Measurements from ENCODE around the gene PSMB1.

PSMB1 gene

DNA sequence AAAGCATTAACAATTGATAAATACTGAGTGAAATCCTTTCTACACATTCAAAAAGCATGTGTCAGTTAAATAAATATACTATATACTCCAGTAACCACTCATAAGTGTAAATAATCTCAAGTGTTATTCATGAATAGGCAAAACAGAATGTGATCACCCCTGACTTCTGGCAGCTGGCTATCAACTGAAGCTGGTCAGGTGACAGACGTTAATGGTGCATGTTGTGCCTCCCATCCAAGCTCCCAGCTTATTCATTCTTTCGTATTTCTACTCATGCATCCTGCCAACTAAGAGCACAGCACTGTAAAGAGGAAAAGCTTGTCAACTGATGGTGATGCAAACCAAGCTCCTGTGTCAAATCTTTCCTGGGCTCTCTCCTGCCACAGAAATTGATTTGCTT, 7.7 kb downstream of the PSMB1 start:
- H3K4me3 ChIP-seq (ENCODE audit: low read depth, low read length): no peak overlapping the region
- DNase-seq (ENCODE audit: low read depth, low spot score): no peak
- ChIA-PET CTCF (interaction anchor here (1.7 to 1.8 kb wide), 2 partner anchors 12 to 755 kb away, joined by 4 to 5 read pairs; no protein-coding TSS in a partner anchor), POLR2A (interaction anchor here (1.2 kb wide), 1 partner anchor 9 kb away, joined by 4 read pairs; the partner anchor contains the start of gene TBP)
- TF ChIP-seq, protein P1, sequence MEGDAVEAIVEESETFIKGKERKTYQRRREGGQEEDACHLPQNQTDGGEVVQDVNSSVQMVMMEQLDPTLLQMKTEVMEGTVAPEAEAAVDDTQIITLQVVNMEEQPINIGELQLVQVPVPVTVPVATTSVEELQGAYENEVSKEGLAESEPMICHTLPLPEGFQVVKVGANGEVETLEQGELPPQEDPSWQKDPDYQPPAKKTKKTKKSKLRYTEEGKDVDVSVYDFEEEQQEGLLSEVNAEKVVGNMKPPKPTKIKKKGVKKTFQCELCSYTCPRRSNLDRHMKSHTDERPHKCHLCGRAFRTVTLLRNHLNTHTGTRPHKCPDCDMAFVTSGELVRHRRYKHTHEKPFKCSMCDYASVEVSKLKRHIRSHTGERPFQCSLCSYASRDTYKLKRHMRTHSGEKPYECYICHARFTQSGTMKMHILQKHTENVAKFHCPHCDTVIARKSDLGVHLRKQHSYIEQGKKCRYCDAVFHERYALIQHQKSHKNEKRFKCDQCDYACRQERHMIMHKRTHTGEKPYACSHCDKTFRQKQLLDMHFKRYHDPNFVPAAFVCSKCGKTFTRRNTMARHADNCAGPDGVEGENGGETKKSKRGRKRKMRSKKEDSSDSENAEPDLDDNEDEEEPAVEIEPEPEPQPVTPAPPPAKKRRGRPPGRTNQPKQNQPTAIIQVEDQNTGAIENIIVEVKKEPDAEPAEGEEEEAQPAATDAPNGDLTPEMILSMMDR (IDR thresholded peaks at IDR 0.05; ENCODE audit: insufficient read depth, low read length, missing control alignments): no peak

DNA sequence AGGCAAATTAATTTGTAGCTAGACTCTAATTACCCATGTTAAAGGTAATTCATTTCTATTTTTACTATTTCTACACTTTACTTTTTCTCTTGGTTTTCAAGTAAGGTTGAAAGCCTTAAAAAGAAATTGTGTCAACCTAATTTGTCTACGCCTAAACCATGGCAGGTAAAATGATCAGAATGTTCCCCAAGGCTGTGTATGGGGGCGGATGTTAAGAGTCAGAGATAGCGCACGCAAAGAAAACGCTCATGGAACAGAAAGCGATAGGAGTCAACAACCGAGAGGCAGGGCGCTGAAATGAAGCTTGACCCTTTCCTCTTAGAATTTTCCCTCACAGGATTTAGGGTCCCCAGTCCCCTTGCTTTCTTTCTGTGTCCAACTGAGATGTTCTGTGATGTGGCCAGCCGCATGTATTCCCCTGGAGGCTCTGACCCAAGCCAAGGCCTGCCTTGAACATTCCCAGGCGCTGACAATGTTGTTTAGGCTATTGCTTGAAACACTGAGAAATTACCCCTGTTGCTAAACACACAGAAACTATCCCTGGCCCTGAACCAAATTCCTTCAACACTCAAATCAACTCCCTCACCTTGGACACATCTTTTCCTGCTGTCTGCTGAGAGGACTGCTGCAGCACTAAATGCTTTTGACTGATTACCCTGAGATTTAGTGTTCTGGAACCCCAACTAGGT, 10.9 kb downstream of the PSMB1 start:
- no peak for DNase-seq (ENCODE audit: low read depth, low spot score)
- H3K4me3 ChIP-seq (ENCODE audit: low read depth, low read length): no peak overlapping the region
- ChIA-PET POLR2A (no interaction called here), CTCF (interaction anchor here (1.1 to 5.8 kb wide), 2 partner anchors 13 to 710 kb away, joined by 3 to 40 read pairs; no protein-coding TSS in a partner anchor)
- TF ChIP-seq, protein P1 (IDR thresholded peaks at IDR 0.05; ENCODE audit: insufficient read depth, low read length, missing control alignments): no peak

DNA sequence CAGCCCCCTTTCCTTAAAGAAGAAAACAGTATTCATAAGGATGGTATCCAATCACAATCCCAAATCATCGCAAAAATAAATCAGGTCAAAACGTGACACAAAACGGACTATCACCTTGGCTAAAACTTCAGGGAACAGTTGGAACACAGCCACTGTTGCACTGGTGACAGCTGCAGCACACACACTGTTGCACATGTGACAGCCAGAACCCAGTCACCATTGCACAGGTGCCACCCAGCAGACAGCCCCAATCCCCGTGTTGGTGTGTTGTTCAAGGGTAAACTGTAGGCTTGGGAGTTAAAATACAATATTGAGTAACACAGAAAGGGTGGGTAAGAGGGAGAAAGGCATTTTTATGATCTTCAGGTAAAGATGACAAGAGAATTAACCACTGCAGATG, 15.8 kb downstream of the PSMB1 start:
- no peak overlapping the region for H3K4me3 ChIP-seq (ENCODE audit: low read depth, low read length)
- CTCF ChIA-PET: interaction anchor here (1.1 to 5.8 kb wide), 3 partner anchors 8 to 748 kb away, joined by 3 to 40 read pairs (median 3); no protein-coding TSS in a partner anchor
- POLR2A ChIA-PET: no interaction called here
- no peak for DNase-seq (ENCODE audit: low read depth, low spot score)
- TF ChIP-seq, protein P1 (IDR thresholded peaks at IDR 0.05; ENCODE audit: insufficient read depth, low read length, missing control alignments): no peak

DNA sequence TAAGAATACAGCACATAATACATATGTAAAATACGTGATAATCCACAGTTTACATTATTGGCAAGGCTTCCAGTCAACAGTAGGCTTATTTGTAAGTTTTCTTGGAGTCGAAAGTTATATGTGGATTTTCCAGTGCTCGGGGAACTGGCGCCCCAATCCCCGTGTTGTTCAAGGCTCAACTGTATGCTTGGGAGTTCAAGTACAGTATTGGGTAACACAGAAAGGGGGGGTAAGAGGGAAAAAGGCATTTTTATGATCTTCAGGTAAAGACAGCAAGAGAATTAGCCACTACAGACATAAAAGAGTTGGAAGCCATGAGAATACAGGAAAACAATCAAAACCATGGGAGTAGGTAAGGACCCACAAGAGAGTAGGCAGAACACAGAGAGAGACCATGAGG, 16.4 kb downstream of the PSMB1 start:
- no peak overlapping the region for H3K4me3 ChIP-seq (ENCODE audit: low read depth, low read length)
- ChIA-PET CTCF (no interaction called here), POLR2A (interaction anchor here (0.5 kb wide), 1 partner anchor 17 kb away, joined by 3 read pairs; the partner anchor contains the start of gene TBP)
- TF ChIP-seq, protein P1 (IDR thresholded peaks at IDR 0.05; ENCODE audit: insufficient read depth, low read length, missing control alignments): no peak
- no peak for DNase-seq (ENCODE audit: low read depth, low spot score)

DNA sequence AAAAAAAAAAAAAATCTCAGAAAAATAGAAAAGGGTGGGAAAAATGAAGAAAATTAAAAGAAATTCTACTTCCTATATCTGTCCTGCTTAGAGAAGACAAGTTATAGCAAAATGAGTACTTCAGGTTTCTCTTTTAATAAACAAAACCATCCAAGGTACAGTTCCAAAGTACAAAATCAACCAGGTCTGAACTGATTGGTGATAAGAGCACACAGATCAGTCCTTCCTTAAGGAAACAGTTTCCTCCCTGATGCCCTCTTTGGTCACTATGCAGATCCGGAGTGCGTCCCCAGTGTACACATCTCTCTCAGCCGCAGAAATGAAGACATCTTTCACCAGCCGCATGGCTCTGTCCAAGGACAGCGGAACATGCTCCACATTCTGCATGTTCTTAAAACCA, 18.1 kb downstream of the PSMB1 start:
- POLR2A ChIA-PET: no interaction called here
- no peak for DNase-seq (ENCODE audit: low read depth, low spot score)
- TF ChIP-seq, protein P1 (IDR thresholded peaks at IDR 0.05; ENCODE audit: insufficient read depth, low read length, missing control alignments): no peak
- H3K4me3 ChIP-seq (ENCODE audit: low read depth, low read length): no peak overlapping the region
- CTCF ChIA-PET: interaction anchor here (0.9 kb wide), 1 partner anchor 703 kb away, joined by 3 read pairs; no protein-coding TSS in a partner anchor

DNA sequence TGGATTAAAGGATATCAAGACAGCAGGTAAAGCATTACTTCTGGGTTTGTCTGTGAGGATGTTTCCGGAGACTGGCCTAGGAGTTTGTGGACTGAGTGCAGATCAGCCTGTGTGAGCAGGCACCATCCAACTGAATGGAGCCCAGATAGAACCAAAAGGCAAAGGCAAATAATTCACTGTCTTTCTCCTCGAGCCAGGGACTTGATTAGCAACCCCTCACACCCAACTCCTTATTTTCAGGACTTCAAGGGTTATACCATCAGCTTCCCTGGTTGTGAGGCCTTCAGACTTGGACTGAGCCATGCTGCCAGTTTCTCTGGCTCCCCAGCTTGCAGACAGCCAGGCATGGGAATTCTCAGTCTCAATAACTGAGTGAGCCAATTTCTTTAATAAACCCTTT, 19.3 kb downstream of the PSMB1 start:
- ChIA-PET POLR2A (no interaction called here), CTCF (interaction anchor here (1.2 to 2.0 kb wide), 4 partner anchors 12 to 744 kb away, joined by 3 to 6 read pairs (median 4); no protein-coding TSS in a partner anchor)
- TF ChIP-seq, protein P1 (IDR thresholded peaks at IDR 0.05; ENCODE audit: insufficient read depth, low read length, missing control alignments): no peak
- no peak for DNase-seq (ENCODE audit: low read depth, low spot score)
- H3K4me3 ChIP-seq (ENCODE audit: low read depth, low read length): no peak overlapping the region

Data from AG04449 (cell line).